DMS 273 (cell line): Measurements from ENCODE around the gene TMEM86B.
A peak's percentile ranks its signal among the peaks of the same experiment; 100 is the strongest.

ENCODE experiments used
- DNase-seq: peaks from one replicate; lab custom pipeline; 2025; ENCODE audit not compliant: unreplicated experiment; lab: John Stamatoyannopoulos, UW

TMEM86B gene

DNA sequence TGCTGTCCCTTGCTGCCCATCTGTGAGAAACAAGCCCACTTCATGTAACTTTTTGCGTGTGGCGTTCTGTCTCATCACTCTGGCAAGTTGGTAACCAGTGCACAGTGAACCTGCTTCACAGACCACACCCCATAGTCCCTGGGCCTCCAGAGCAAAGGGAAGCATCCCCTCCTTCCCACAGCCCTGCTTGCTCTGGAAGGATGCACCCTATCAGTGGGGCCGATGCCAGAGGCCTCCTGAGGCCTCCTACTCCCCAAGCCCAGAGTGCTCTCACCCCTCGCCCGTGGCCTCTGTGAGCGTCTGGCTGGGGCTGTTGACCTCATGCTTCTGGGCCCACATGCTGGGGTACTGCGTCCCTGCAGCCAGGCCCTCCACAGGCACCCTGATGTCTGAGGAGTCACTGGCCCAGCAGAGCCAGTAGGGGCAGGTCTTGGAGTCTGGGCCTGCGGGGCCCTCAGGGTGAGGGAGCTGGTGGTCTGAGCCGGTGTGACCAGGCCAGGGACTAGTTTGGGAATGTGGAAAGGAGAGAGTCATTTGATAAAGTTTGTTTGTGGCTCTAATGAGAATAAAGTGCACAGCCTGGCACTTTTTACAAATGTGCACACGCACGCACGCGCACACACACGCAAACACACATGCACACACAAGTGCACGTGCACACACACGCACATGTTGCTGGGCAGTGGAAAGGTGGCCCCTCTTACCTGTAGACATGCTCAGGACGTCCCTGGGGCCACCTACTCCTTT, 5.1 kb downstream of the TMEM86B start:
- DNase-seq, result no peak

DNA sequence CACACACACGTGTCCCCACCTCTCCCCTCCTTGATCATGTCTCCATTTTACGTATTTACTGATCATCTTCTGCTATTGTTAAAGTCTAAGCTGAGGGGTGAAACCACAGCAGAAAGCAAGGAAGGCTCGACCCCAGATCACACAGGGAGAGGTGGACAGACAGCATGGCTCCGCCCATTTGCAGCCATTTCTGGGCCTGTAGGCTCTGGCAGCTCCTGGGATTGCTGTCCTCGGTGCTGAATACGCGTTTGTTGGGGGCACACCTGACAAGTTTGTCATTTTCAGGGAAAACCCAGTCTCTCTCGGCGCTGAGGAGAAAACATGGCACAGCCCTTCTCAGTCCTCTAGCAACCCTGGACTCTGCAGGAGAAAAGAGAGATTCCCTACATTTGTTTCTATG, 8.0 kb downstream of the TMEM86B start:
- no peak for DNase-seq

DNA sequence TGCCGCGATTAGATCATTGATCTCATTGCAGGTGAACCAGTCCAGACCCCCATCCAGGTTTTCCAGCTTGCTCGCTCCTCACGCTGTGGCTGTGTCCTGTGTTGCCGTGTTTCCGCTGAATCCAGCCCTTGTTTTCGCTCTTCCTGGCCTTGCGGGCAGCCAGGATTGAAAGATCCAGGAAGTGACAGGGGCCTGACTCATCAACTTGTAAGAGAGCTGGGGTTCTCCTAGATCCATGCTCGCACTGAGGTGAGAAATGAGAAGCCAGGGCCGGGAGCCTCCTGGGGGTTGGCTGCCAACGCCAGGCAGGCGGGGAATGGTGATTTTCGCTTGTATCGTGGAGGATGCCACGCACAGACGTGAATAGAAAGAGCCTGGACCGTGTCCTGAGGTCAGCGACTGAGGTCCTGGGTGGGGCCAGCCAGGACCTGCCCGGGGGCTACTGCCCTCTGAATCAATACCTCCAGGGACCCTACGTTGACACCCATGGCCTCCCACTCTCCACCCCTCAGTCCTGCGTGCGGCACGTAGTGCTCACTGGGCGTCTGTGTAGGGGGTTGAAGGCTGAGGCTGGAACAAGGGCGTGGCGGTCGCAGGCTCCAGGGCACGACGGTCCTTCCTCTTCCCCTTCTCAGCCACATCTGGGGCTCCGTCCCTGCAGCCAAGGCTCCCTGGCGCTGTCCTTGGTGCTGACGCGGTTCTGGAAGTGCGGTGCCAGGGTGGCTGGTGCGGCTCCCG, 11.9 kb downstream of the TMEM86B start:
- DNase-seq, result peak; percentile 96

DNA sequence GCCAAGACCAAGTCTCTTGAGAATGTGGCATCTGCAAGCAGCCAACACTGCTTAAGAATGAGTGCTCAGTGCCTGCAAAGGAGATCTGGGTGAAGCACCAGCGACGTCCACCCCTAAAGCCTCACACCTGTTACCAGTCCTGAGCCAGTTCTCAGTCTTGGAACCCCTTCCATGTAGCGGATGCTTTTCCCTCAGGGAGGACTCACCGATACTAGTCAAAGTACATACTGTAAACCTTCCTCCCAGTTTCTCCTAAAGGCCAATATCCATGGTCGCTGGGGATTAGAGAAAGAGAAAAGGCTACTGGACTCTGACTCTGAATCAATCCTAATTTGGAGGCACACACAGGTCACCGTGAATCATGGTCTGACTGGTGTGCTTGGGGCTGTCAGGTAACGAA, 15.0 kb downstream of the TMEM86B start:
- DNase-seq, result no peak

DNA sequence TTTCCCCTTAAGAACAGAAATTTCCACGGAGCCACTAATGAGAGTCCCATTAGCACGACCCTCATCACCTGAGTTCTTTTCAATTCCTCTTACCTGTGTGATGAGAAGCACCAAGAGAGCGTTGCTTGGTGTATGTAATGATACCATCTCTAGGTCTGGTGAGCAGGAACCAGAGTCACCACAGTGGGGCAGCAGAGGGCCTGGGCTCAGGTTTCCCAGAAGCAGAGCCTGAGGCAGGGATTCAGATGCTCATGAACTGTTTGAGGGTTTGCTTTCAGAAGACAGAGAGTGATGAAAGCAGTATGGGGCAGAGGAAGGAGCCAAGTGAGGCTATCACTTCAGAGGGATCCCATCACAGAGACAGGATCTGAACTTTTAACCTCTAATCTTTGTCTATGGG, 16.1 kb downstream of the TMEM86B start:
- DNase-seq, result peak; percentile 46

DNA sequence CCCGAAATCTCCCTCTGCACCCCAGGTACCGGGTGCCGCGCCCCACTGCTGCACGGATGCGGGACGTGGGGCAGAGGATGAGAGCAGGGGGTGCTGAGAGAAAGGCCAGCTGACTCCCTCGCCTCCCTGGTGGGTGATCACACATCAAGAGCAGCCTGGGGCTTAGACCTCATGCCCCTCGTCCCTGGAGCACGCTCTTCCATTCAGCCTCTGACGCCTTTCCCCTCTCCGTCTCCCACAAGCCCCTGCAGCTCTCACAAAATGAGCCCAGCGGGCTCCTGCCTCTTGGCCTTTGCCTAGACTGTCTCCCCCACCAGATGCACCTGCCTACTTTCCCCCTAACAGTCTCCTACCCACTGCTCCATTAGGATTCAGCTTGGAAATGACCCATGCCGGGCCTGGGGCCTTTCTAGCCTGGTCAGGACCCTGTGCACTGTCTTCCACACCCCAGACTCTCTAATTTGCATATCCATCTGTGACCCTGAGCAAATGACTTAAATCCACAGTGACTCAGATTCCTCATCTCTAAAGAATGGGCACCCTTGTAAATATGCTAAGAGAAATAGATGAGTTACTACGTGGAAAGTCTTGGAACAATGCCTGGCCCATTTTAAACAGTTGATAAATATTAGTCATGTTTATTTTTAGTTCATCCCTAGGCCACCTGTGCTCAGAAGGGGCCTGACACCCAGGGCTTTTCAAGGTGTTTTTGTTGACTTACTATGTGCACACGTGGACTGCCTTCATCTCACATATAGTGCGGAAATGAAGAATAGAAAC, 18.7 kb downstream of the TMEM86B start:
- DNase-seq, result peak; percentile 47

DNA sequence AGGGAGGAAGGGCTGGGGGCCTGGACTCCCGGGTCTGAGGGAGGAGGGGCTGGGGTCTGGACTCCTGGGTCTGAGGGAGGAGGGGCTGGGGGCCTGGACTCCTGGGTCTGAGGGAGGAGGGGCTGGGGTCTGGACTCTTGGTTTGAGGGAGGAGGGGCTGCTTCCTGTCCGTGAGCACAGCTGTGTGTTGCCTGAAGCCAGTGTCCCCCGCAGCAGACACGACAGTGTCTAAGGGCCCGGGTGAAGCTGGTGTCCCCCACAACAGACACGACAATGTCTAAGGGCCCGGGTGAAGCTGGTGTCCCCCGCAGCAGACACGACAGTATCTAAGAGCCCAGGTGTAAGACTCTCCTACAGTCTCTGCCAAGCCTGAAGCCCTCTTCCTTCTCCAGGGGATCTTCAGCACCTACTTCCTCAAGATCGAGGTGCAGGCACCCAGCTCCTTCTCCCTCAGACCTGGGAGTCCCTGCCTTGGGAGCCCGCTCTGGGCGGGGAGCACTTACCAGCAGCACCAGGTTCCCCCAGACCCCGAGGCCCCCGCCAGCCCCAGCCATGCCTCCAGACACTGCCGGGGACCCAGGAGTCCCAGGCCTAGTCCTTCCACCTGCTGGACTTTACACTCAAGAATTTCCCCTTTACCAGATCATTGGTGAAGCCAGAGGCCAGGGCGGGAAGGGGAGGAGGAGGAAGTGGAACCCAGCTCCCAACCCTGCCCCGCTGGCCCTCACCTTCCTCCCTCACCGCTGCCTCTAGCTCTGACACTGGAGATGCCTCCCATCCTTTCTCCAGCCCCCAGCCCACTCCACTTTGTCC, 19.5 kb downstream of the TMEM86B start, which contains the start of gene PTPRH:
TSS of gene PTPRH (minus strand) at position 622 of the 813 bp plus-strand sequence. CDS start at position 554, 68 bp downstream.
- DNase-seq, result no peak

DNA sequence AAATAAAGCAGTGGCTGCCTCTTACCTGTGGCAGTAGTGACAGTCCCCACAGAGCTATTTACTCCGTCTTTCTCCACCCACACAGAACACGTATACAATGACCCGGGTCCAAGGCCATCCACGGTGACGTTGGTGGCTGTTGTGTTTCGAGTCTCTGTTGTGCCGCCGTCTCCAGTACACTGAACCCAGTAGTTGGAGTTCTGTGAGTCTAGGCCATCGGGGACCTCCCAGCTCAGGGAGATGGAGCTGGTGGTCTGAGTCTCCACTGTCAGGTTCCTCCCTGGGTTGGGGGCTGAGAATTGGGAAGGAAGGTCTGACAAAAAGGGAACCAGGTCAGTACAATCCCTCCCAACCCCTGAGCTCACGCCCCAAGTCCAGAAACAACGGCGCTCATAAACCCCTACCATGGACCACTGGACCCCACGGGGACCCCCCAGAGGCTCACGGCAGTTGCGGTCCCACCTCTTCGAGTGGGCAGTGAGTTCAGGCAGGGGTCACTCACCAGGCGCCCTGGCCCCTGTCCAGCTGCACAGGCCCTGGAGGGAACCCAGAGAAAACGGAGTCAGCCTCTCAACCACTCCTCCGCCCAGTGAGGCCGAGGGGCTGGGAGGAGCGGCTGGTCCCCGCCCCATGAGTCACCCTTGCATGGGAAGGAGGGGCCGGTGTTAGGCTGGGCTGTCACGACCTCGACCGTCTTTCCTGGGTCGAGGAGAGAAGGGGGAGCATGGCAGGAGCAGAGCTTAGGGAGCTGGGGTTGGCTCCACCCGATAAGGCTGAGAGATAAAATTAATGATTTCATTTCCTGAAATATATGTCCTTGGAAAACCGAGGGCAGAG, 21.7 kb downstream of the TMEM86B start:
- peak; percentile 74 for DNase-seq

DNA sequence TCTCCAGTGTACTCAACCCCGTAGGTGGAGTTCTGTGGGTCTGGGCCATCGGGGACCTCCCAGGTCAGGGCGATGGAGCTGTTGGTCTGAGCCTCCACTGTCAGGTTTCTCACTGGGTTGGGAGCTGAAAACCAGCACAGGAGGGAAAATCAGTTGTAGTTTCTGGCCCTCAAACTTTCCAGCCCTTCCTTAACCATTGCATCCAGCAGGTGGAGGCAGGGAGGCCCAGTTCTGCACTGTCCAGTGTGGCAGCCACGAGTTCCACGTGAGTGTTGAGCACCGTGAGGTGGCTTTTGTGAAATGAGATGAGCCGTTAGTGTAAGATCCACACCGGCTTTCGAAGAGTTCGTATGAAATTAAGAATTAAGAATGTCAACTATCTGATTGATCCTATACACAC, 26.4 kb downstream of the TMEM86B start:
- peak; percentile 32 for DNase-seq

DNA sequence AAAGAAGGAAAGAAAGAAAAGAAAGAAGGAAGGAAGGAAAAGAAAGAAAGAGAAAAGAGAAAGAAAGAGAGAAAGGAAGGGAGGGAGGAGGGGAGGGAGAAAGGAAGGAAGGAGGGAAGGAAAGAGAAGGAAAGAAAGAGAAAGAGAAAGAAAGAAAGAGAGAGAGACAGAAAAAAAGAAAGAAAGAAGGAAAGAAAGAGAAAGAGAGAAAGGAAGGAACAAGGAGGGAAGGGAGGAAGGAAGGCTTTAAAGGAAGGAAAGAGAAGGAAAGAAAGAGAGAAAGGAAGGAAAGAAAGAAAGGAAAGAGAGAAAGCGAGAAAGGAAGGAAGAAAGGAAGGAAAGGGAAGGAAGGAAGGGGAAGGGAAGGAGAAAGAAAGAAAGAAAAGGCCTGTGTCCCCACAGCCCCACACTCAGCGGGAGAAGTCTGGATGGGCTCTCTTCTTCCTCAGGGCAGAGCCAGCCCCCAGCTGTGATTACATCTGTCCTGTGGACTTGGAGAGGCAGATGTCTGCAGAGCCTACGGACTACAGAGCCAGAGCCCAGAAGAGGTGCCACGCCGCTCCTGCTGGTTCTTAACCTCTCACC, 28.9 kb downstream of the TMEM86B start:
- peak; percentile 36 for DNase-seq

DNA sequence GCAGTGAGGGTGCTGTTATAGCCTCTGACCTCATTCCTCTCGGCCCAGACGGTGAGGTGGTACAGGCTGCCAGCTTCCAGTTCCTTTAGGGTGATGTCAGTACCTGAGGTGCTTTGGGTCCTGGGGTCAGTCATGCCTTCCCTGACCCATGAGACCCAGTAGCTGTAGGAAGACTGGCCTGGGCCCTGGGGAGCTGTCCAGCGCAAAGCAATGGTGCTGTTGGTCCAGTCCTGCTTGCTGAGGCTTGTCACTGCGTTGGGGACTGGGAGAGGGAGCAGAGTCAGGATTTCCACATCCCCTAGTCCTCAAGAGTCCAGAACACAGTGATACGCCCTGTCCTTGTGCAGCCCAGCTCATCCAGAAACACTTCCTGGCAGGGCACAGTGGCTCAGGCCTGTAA, 29.9 kb downstream of the TMEM86B start:
- DNase-seq, result no peak

DNA sequence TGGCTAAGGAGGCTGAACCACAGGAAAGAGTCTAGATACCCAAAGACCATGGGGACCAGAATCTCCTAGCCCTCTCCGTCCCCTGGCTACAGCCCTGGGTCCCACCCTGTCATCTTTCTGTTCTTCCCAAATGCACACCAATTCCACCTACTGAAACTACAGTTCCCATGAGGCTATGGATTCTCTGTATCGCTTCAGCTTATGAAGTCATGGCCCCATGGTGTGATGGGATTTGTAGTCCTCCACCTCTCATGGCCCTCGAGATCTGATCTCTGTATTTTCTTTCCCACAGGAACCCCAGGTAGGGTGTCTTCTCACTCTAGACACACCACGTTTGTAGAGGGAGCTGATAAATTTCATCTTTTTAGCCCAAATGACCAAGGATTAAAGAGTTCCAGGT, 31.0 kb downstream of the TMEM86B start:
- peak; percentile 52 for DNase-seq

DNA sequence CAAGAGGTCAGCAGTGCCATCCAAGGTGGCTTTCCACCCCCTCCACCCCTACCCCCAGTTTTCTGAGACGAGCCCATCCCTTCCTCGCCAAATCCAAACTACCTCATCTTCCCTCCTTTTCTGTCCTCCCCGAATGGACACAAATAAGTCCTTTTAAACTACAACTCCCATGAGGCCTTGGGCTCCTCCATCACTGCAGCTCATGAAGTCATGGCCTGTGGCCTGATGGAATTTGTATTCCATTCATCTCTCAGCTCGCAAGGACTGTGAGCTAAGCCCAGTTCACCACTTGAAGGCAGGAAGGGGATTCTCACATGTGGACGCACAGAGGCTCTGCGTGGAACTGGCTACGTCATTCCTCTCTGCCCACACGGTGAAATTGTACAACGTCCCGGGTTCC, 31.8 kb downstream of the TMEM86B start:
- DNase-seq, result peak; percentile 35

DNA sequence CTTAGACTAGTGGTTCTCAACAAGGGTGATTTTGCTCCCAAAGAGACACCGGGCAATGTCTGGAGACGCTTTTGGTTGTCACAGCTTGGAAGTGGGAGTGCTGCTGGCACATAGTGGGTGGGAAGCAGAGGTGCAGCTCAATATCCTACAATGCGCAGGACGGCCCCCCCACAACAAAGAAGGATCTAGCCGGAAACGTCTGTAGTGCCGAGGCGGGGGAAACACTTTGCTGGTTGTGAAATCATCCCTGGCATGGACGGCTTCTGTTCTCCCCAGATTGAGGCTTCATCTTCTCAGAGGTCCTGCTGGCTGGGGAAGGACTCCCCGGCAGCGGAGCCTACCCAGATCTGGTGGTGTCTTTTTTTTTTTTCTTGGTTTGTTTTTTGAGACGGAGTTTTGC, 35.1 kb downstream of the TMEM86B start:
- no peak for DNase-seq

DNA sequence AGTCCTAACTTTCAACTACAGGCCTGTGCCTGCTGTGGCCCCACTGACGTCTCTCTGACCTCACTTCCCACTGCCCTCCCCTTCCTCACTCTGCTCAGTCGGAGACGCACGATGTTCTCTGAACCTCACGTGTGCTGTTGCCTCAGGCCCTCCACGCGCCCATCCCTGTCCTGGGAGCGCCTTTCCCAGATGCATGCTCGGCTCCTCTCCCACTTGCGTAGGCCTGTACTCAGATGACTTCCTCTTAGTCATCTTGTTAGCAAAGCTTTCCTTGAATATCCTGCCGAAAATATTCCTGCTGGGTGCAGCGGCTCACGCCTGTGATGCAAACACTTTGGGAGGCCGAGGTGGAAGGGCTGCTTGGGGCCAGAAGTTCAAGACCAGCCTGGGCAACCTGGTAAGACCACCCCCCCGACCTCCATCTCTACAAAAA, 39.1 kb downstream of the TMEM86B start:
- DNase-seq, result no peak

DNA sequence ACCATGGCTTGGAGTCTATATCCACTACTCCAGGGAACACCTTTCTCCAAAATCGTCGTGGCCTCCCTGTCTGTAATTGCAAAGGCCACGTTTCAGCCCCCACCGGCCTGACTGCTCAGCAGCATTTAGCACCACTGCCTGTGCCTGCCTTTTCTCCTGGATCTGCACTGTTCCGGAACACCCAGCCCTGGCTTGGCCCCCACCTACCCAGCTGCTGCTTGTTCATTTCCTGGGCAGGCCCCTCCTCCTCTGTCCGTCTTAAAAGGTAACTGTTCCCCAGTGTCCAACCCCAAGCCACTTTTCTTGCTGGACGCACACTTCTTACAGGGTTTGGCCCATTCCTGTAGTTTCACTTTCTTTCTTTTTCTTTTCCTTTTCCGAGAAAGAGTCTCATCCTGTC, 39.9 kb downstream of the TMEM86B start:
- no peak for DNase-seq

DNA sequence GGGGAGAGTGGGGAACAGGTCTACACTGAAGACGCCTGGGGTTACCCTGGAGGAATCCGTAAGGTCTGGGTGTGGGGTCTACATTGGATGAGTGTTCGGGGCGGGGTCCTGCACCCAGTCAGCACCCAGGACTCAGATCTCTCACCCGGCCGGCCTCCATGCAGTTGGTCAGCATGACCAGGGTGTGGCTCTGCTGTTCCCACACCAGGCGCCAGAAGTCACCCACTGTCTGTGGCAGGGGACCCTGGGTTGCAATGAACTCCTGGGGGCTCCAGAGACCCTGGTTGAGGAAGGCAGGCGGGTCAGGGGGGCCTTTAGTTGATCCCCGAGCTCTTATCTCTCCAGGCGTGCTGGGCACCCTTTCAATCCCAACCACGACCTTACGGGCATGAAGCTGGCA, 42.5 kb downstream of the TMEM86B start:
- no peak for DNase-seq

DNA sequence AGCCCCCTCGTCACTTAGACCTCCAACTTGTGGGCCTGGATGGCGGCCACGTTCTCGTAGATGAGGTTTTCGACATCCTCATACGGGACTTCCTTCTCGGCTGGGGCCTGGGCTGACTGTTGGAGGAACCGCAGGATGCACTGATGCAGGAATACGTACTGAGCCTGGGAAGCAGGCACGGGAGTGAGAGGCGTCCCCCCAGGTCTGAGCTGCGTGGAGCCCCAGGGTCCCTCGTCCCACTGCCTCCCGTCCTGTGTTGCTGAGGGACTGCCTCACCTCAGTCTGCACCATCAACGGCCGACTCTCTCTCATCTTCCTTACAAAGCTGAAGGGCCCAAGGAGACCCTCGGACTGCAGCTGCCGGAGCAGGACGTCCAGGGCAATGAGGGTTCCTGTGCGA, 46.8 kb downstream of the TMEM86B start:
- no peak for DNase-seq

DNA sequence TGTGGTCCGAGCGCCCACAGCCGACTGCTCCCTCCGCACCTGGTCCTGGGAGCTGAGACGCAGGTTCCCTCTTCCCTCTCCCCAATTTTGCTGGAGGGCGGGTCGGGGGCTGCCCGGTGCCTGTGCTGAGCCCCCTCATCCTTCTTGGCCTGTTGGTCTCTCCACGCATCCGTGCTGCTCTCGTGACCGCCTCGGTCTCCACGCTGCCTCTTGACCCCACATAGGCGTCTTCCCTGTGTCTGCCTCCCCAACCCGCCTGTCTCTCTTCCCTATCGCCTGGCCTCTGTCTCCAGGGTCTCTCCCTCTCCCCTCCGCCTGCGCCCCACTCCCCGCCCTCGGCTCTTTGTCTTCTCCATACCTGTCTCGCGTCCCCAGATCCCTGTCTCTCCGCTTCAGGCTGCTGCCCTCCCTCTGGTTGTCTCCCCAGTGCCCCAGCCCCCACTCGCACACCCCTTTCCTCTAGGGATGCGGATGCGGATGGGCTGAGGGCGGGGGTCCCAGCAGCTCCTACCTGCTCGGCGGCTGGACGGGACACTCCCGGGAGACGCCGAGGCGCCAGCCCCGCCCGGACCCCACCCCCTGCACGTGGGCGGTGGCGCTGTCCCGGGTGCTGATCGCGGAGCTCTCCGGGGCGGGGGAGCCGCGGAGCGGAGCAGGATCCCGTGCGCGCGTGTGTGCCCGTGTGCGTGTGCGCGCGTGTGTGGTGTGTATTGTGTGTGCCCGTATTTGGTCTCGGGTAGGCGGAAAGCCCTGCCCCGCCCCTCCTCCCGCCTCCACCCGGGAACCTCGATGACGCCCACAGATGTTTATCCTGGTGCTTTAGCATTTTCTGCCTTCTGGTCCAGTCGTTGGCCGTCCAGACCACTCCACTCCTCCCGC, 48.7 kb downstream of the TMEM86B start, which contains the start of gene SYT5:
TSS of gene SYT5 (minus strand) at position 684 of the 879 bp plus-strand sequence. CDS start 1,248 bp downstream, outside the sequence.
- peak; percentile 59 for DNase-seq
